Mucosa of descending colon (tissue), 3 donors: ENCODE measurements around the gene CFAP74. TPM values are rescaled to one million over a fixed set of nuclear protein-coding genes. Genes with fewer than 3 reads are reported as not detected.
"Not testable (repeated sequence)": the region's sequence is repeated elsewhere in the genome, so short reads cannot be mapped to it uniquely, and the experiment has no call there.

Experiments used
- ATAC-seq: fragments of 200-7000 bp; cut with Tn5 transposase; one replicate; pipeline ENCODE4 v1.9.1; 2020; ENCODE audit warnings: mild to moderate bottlenecking, moderate library complexity
- DNase-seq, 3 donors: peaks; one replicate each; pipeline ENCODE4 v3.0.0-alpha.2; 2020
- H3K36me3 ChIP-seq: fragments of 200-600 bp; one replicate; pipeline ENCODE4 v1.8.0; 2021; ENCODE audit warnings: low read depth, mild to moderate bottlenecking
- H3K4me1 ChIP-seq: fragments of 200-600 bp; one replicate; pipeline ENCODE4 v1.8.0; 2021; ENCODE audit warnings: low read depth, mild to moderate bottlenecking
- H3K4me3 ChIP-seq: fragments of 200-600 bp; one replicate; pipeline ENCODE4 v1.8.0; 2021; ENCODE audit warnings: mild to moderate bottlenecking
- H3K9me3 ChIP-seq: fragments of 200-600 bp; one replicate; pipeline ENCODE4 v1.8.0; 2021; ENCODE audit warnings: mild to moderate bottlenecking
- intact Hi-C, 2 donors: fragments of 100-400 bp; cut with DNase I in 1 of 2; cut with micrococcal nuclease in 1 of 2; formaldehyde crosslinking; loops; one replicate each; pipeline versions ENCODE4 v1.11.0 to v1.11.1; 2022; cut with DNase I, micrococcal nuclease
- total RNA-seq, 3 donors: library from RNA; stranded (reverse); fragmentation: NEBNext Ultra II Directional in 2 of 3; extraction: Animal tissue kit (Norgen Biotek cat#: 25700) in 2 of 3; gene quantifications; one replicate each; pipeline versions ENCODE4 v1.2.1 to v1.2.4, GENCODE V29; 2021 to 2023
- TF ChIP-seq, protein P1 (sequence below): fragments of 200-600 bp; IDR thresholded peaks from one replicate; pipeline ENCODE4 v1.8.0; 2022; ENCODE audit warnings: antibody characterized with exemption, mild to moderate bottlenecking
- donor health status: DM: no; HTN: no; CAD: no; lungs with moderate emphysema.
- donor health status: DM: no; HTN: no; CAD: no.
- donor health status: DM: no; HTN: yes; CAD: no.

CFAP74 gene
- total RNA-seq, 3 donors from 2014 or later, result 0.06 to 0.13 TPM; not detected in 1

DNA sequence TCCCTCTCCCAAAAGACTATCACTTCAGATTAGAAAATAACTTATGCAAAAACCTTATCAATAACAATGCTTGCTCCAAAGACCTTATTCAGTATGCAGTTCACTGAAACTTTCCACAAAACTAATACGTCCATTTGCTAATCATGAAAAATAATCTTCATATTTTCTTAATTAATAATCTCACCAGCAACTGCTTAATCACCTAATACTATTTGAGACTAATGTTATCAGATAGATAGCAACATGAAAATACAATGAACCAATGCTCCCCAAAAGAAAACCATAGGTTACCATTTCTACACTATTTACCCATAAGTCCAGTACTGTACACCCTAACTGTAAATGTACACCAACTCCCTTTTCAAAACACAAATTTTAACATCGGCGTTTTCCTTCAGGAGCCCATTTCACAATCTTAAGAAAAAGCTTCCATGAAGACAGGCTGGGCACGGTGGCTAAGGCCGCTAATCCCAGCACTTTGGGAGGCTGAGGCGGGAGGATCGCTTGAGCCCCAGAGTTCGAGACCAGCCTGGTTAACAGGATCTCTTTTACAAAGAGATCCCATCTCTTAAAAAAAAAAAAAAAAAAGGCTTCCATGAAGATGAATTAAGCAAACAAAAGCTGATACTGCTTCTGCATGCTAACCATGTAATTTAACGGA is 114.4 kb downstream of the CFAP74 start:
- ATAC-seq (no peak), DNase-seq (peak in 1 of 3 donors; percentile 32)
- TF ChIP-seq, protein P1, sequence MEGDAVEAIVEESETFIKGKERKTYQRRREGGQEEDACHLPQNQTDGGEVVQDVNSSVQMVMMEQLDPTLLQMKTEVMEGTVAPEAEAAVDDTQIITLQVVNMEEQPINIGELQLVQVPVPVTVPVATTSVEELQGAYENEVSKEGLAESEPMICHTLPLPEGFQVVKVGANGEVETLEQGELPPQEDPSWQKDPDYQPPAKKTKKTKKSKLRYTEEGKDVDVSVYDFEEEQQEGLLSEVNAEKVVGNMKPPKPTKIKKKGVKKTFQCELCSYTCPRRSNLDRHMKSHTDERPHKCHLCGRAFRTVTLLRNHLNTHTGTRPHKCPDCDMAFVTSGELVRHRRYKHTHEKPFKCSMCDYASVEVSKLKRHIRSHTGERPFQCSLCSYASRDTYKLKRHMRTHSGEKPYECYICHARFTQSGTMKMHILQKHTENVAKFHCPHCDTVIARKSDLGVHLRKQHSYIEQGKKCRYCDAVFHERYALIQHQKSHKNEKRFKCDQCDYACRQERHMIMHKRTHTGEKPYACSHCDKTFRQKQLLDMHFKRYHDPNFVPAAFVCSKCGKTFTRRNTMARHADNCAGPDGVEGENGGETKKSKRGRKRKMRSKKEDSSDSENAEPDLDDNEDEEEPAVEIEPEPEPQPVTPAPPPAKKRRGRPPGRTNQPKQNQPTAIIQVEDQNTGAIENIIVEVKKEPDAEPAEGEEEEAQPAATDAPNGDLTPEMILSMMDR, result no peak
- Histone ChIP-seq H3K4me3 (no peak overlapping the region), H3K4me1 (peaks cover 36% of the 10 kb centered on the region), H3K9me3 (no peaks in the 10 kb centered on the region), H3K36me3 (no peaks in the 10 kb centered on the region)
- intact Hi-C loops, result no loop called here

DNA sequence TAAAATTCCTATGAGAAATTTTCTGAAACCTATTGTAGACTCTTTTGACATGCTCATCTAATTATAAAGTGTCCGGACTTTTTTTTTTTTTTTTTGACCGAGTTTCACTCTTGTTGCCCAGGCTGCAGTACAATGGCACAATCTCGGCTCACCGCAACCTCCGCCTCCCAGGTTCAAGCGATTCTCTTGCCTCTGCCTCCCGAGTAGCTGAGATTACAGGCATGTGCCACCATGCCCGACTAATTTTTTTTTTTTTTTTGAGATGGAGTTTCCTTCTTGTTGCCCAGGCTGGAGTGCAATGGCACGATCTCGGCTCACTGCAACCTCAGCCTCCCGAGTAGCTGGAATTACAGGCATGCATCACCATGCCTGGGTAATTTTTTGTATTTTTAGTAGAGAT is 119.7 kb downstream of the CFAP74 start:
- peak in 1 of 3 donors; percentile 12 for DNase-seq
- H3K4me3 ChIP-seq, ATAC-seq, H3K36me3 ChIP-seq, H3K9me3 ChIP-seq, intact Hi-C loops: not testable (repeated sequence)
- peaks cover 57% of the 10 kb centered on the region for H3K4me1 ChIP-seq

DNA sequence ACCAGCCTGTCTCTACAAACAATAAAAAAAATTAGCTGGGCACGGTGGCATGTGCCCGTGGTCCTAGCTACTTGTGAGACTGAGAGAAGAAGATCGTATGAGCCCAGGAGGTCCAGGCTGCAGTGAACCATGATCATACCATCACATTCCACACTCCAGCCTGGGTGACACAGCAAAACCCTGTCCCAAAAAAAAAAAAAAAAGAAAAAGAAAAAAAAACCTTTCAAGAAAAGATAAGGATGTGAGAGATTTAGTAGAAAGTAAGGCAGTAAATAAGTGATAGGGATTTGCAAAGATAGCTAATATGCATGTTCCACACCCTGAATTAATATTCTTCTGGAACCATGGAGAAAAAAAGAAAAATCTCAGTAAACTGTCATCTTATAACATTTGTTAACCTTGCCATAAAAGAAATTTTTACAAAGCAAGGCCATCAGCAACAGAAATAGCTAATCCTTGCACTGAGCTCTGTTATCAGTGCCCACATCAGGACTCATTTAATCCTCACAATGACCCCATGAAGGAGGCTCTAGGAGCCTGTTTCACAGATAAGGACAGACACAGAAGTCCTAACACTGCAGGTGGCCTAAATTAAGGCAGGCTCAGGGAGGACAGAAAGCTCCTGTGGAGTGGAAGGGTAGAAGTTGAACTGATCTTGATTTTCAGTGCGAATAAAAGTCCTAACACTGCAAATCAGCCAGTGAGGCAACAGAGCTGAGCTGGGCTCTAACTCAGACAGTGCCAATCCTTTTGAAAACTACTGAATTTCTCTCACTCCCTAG is 120.3 kb downstream of the CFAP74 start:
- DNase-seq, result peak in 1 of 3 donors; percentile 4
- intact Hi-C loops, result no loop called here
- H3K4me3 ChIP-seq, result no peak overlapping the region
- H3K9me3 ChIP-seq, result no peaks in the 10 kb centered on the region
- no peak for ATAC-seq
- H3K4me1 ChIP-seq, result peaks cover 55% of the 10 kb centered on the region
- no peaks in the 10 kb centered on the region for H3K36me3 ChIP-seq
- TF ChIP-seq, protein P1, result no peak

DNA sequence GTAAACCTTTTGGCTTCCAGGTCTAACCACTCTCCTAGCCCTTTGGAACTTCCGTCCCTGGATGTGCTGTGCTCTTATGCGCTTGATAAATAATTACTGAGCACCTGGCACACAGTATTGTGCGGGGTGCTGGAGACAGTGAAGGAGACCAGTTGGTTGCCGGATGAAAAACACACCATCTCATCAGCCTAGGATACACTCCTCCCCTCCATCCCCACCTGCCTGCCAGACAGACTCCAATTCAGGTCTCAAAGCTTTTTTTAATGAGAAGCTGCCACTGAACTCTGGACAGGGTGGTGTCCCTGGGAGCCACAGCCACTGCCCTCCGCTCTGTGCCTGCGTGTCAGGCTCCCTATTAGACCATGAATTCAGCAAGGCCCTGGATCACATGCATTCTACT is 121.9 kb downstream of the CFAP74 start:
- Histone ChIP-seq H3K4me3 (no peak overlapping the region), H3K9me3 (no peaks in the 10 kb centered on the region), H3K36me3 (no peaks in the 10 kb centered on the region), H3K4me1 (peaks cover 47% of the 10 kb centered on the region)
- intact Hi-C loops, result no loop called here
- DNase-seq (peak; percentile 65 to 69 (median 69)), ATAC-seq (peak; percentile 93)
- TF ChIP-seq, protein P1, result no peak

DNA sequence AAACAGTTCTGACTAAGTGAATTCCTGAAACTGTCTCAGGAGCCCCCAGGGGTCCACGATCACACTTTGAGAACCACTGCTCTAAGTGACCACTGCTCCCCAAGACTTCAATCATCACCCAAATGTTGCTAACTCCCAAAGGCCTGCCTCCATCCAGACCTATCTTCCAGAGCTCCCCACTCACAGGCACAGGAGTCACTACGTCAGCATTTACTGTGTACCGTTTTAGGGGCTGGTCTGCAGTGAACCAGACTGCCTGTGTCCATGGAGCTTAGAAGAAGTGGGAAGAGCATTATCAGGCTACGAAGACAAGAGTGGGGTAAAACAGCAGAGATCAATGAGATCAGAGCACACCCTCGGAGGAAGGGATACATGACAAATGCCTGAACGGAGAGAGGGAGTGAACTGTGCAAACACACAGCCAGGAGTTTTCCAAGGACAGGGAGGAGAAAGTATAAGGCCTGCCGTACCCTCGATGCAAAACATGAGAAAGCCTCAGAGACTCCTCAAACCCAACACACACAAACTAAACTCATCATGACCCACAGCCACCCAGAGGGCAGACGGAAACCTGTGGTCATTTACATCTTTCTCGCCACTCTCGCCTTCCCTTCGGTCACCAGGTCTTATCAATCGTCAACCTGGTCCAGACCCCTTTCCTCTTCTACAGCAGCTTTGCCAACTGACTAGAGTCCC is 122.8 kb downstream of the CFAP74 start:
- DNase-seq (peak in 1 of 3 donors; percentile 13), ATAC-seq (peak; percentile 56)
- Histone ChIP-seq H3K9me3 (no peaks in the 10 kb centered on the region), H3K36me3 (no peaks in the 10 kb centered on the region), H3K4me1 (peaks cover 46% of the 10 kb centered on the region), H3K4me3 (no peak overlapping the region)
- TF ChIP-seq, protein P1, result no peak
- intact Hi-C loops, result no loop called here

DNA sequence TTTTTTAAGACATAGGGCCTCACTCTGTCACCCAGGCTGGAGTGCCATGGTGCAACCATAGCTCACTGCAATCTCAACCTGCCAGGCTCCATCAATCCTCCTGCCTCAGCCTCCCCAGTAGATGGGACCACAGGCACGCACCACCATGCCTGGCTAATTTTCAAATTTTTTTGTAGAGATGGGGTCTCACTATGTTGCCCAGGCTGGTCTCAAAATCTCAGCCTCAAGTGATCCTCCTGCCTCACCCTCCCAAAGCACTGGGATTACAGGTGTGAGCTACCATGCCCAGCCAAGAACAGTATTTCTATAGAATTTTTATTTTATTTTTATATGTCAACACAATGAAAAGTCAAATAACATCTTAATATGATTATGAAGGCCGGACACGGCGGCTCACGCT is 123.6 kb downstream of the CFAP74 start:
- Histone ChIP-seq H3K4me1 (peaks cover 46% of the 10 kb centered on the region), H3K36me3 (no peaks in the 10 kb centered on the region), H3K4me3 (no peak overlapping the region), H3K9me3 (no peaks in the 10 kb centered on the region)
- TF ChIP-seq, protein P1, result no peak
- ATAC-seq (no peak), DNase-seq (no peak)
- intact Hi-C loops, result no loop called here
